Raji (cell line): Measurements from ENCODE around the gene NT5M.

Experiments
- POLR2A ChIP-seq: IDR thresholded peaks from 2 replicates; pipeline ENCODE4 v1.6.1; 2011; ENCODE audit warnings: low read depth, low read length, control low read depth; ENCODE audit not compliant: insufficient read depth

Gene NT5M

GRCh38 chr17:17386094-17386800 is 83.1 kb downstream of the NT5M start:
- TF ChIP-seq POLR2A: no peak

GRCh38 chr17:17387017-17387497 is 83.9 kb downstream of the NT5M start:
- TF ChIP-seq POLR2A: no peak

- TF ChIP-seq POLR2A: no peak
Observed at GRCh38 chr17:17387498-17388362, 84.6 kb downstream of the NT5M start.

GRCh38 chr17:17388657-17389496 is 85.7 kb downstream of the NT5M start:
- no peak for TF ChIP-seq POLR2A

- no peak for TF ChIP-seq POLR2A
Observed at GRCh38 chr17:17391668-17392370, 88.6 kb downstream of the NT5M start.

GRCh38 chr17:17393976-17394375 is 90.8 kb downstream of the NT5M start:
- no peak for TF ChIP-seq POLR2A

- no peak for TF ChIP-seq POLR2A
Observed at GRCh38 chr17:17394494-17394893, 91.3 kb downstream of the NT5M start.

GRCh38 chr17:17395246-17395802 is 92.2 kb downstream of the NT5M start:
- TF ChIP-seq POLR2A: no peak

- no peak for TF ChIP-seq POLR2A
Observed at GRCh38 chr17:17395885-17396284, 92.7 kb downstream of the NT5M start.
